AG04450 (cell line): ENCODE measurements around the gene ERI3. TPM values are rescaled to one million over a fixed set of nuclear protein-coding genes. Genes with fewer than 3 reads are reported as not detected.

Source experiments
- CTCF ChIA-PET: fragments of 300-600, 350-600 bp; formaldehyde crosslinking; extraction: SDS; loops from one replicate; lab custom pipeline; 2022; ENCODE audit warnings: antibody characterized with exemption, inconsistent platforms; lab: Charles Lee
- POLR2A ChIA-PET: fragments of 350-600 bp; formaldehyde crosslinking; extraction: SDS; loops from one replicate; lab custom pipeline; 2021; ENCODE audit warnings: antibody characterized with exemption, inconsistent platforms; lab: Yijun Ruan, JAX
- DNase-seq: peaks from one replicate; pipeline ENCODE4 v3.0.0-alpha.2; 2011; ENCODE audit warnings: low read depth, low spot score
- H3K27ac ChIP-seq: one replicate; pipeline ENCODE4 v1.5.1; 2012; ENCODE audit warnings: low read depth, low read length, control low read depth
- H3K27me3 ChIP-seq: one replicate; pipeline ENCODE4 v1.6.0; 2012; ENCODE audit warnings: low read length; ENCODE audit not compliant: control insufficient read depth, insufficient read depth
- H3K4me3 ChIP-seq: 2 replicates; pipeline ENCODE4 v1.5.1; 2011; ENCODE audit warnings: mild to moderate bottlenecking, low read depth, low read length, control low read depth
- H3K9me3 ChIP-seq: 2 replicates; pipeline ENCODE4 v1.5.1; 2012; ENCODE audit warnings: low read length; ENCODE audit not compliant: control insufficient read depth, insufficient read depth
- CTCF ChIP-seq: IDR thresholded peaks from 2 replicates; pipeline ENCODE4 v1.5.1; 2011; ENCODE audit warnings: low read depth, low read length, control low read depth, inconsistent platforms
- polyA plus RNA-seq: library from polyadenylated mRNA; depleted of rRNA; stranded (reverse); fragments of >200 nt; gene quantifications from 2 replicates; pipeline ENCODE4 v1.2.3, GENCODE V29; 2011

Gene ERI3
- polyA plus RNA-seq, 1 experiment, result 46.2 TPM

DNA sequence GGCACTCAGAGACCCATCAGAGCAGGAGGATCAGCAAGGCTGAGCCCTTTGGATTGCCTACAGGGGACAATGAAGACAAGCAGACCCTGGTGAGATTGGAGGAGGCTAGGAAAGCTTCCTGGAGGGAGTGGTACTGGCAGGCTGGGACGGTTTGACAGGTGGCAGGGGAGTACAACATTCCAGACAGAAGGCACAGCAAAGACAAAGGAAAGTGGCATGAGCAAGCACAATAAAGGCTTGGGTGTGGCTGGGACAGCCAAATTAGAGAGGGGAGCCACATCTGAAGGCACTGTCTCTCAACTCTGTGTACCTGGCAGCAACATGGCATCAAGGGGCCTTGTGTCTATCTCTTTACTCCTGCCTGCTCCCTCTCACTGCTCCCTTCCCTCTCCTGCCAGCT is 103.6 kb downstream of the ERI3 start:
- ChIA-PET CTCF (no interaction called here), POLR2A (no interaction called here)
- Histone ChIP-seq H3K27ac (no peak overlapping the region), H3K27me3 (no peaks in the 10 kb centered on the region), H3K4me3 (no peak overlapping the region), H3K9me3 (no peaks in the 10 kb centered on the region; the same call in 1 of the 2 replicates)
- TF ChIP-seq CTCF, result no peak
- no peak for DNase-seq

DNA sequence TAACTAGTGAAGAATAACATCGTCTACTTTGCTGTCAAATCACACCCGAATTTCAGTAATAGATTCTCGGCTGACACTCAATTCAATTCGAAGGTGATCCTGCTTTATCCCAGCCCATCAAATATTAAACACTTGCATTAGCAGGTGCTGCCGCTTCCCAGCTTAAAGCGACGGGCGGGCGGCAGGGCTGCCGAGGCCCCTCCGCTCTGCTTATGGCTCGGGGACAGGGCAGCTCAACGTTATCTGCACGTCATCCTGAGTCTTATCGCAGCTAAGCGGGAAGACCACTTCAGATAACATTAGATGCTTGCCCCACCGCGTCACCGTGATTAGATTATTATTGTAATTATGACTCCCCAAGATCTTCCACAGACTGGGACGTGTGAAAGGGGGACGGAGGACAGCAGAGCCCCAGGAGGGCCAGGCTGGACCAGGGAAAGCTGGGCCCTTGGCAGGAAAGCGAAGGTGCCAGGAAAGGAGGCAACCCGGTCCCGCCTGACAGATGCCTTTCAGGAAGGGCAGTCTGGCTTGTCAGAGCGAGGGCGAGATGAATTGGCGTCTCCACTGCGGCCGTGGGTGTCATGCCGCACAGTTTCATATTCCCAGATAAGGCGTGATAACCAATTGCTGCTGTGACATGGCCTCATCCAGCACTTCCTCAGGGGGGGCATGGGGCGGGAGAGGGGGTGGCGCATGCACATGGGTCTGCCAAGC is 104.8 kb downstream of the ERI3 start:
- no peaks in the 10 kb centered on the region; the same call in 1 of the 2 replicates for H3K9me3 ChIP-seq
- no peaks in the 10 kb centered on the region for H3K27me3 ChIP-seq
- TF ChIP-seq CTCF, result no peak
- ChIA-PET CTCF (no interaction called here), POLR2A (no interaction called here)
- no peak overlapping the region for H3K27ac ChIP-seq
- no peak overlapping the region for H3K4me3 ChIP-seq
- DNase-seq, result no peak

DNA sequence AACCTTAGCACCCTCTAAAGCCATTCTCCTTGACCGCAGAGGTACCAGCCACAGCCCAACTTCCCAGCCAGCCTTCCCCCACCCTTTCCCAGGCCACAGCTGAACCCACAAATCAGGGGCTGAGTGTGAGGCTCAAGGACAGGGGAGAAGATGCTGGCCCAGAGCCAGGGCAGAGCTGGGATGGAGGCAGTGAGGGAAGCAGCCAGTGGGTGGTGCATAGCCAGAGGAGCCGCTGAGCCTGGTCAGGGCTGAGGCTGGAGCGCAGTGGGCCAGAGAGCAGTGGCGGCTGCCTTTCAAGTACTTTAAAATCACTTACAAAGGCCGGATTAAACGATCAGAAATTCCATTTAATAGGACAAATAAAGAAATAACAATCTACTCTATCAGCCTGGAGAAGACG is 105.5 kb downstream of the ERI3 start:
- Histone ChIP-seq H3K4me3 (no peak overlapping the region), H3K9me3 (no peaks in the 10 kb centered on the region; the same call in 1 of the 2 replicates), H3K27me3 (no peaks in the 10 kb centered on the region), H3K27ac (no peak overlapping the region)
- no peak for TF ChIP-seq CTCF
- ChIA-PET POLR2A (no interaction called here), CTCF (no interaction called here)
- DNase-seq, result no peak

GRCh38 chr1:44246806-44247205 is 108.3 kb downstream of the ERI3 start:
- no peak for TF ChIP-seq CTCF
- no peak for DNase-seq
- POLR2A ChIA-PET, result no interaction called here
- Histone ChIP-seq H3K27me3 (no peaks in the 10 kb centered on the region), H3K27ac (no peak overlapping the region), H3K4me3 (no peak overlapping the region), H3K9me3 (no peaks in the 10 kb centered on the region; the same call in 1 of the 2 replicates)
- CTCF ChIA-PET, result no interaction called here

GRCh38 chr1:44244986-44245385 is 110.1 kb downstream of the ERI3 start:
- no peaks in the 10 kb centered on the region for H3K27me3 ChIP-seq
- POLR2A ChIA-PET, result no interaction called here
- CTCF ChIA-PET, result no interaction called here

More at GRCh38 chr1:44244986-44245385, 110.1 kb downstream of the ERI3 start:
- Histone ChIP-seq H3K4me3 (no peak overlapping the region), H3K27ac (no peak overlapping the region), H3K9me3 (no peaks in the 10 kb centered on the region; the same call in 1 of the 2 replicates)
- DNase-seq, result no peak
- TF ChIP-seq CTCF, result no peak
